Heart left ventricle (tissue), 16 donors: Measurements from ENCODE around the gene TIFAB. TPM values are rescaled to one million over a fixed set of nuclear protein-coding genes. Genes with fewer than 3 reads are reported as not detected.
A peak's percentile ranks its signal among the peaks of the same experiment; 100 is the strongest.

ENCODE experiments used
- ATAC-seq, 4 donors: fragments of 200-7000 bp; cut with Tn5 transposase; one replicate each; pipeline ENCODE4 v1.9.1; 2020 to 2022; ENCODE audit warnings: moderate library complexity in 4 of 4, mild to moderate bottlenecking in 3 of 4, moderate number of reproducible peaks in 1 of 4
- DNase-seq, 5 donors: peaks; one replicate each; pipeline ENCODE4 v3.0.0-alpha.2; 2020
- H3K27ac ChIP-seq, 12 donors: fragments of 200-600 bp; sonication (generic) in 4 of 12; one replicate each; pipeline versions ENCODE4 v1.5.0 to v1.8.0; 2016 to 2022; ENCODE audit warnings: mild to moderate bottlenecking in 2 of 12
- H3K27me3 ChIP-seq, 9 donors: fragments of 200-600 bp; sonication (generic) in 2 of 9; one replicate each; pipeline versions ENCODE4 v1.5.1 to v1.8.0; 2016 to 2022; ENCODE audit warnings: mild to moderate bottlenecking in 3 of 9
- H3K36me3 ChIP-seq, 9 donors: fragments of 200-600 bp; sonication (generic) in 2 of 9; one replicate each; pipeline versions ENCODE4 v1.5.0 to v1.8.0; 2018 to 2022; ENCODE audit warnings: mild to moderate bottlenecking in 2 of 9
- H3K4me1 ChIP-seq, 12 donors: fragments of 200-600 bp; sonication (generic) in 4 of 12; one replicate each; pipeline versions ENCODE4 v1.5.0 to v1.8.0; 2016 to 2022; ENCODE audit warnings: mild to moderate bottlenecking in 3 of 12
- H3K4me3 ChIP-seq, 12 donors: fragments of 200-600 bp; sonication (generic) in 4 of 12; one replicate each; pipeline versions ENCODE4 v1.5.0 to v1.8.0; 2017 to 2022; ENCODE audit warnings: mild to moderate bottlenecking in 9 of 12, moderate library complexity in 4 of 12
- H3K9me3 ChIP-seq, 12 donors: fragments of 200-600 bp; sonication (generic) in 4 of 12; one replicate each; pipeline versions ENCODE4 v1.5.0 to v1.8.0; 2016 to 2022; ENCODE audit warnings: mild to moderate bottlenecking in 1 of 12
- POLR2A ChIP-seq, 2 donors: fragments of 450-650 bp; IDR thresholded peaks; one replicate each; pipeline ENCODE4 v1.6.1; 2017; ENCODE audit warnings: antibody characterized with exemption in 2 of 2, mild to moderate bottlenecking in 2 of 2, moderate library complexity in 2 of 2
- WGBS, 4 donors: extraction: QIAGEN DNeasy Blood & Tissue Kit in 2 of 4; methylation state at CpG; one replicate each; pipeline versions ENCODE4 v1.1.5 to v1.1.7; 2013 to 2018; 5-methylcytosine and 5-hydroxymethylcytosine counted together
- intact Hi-C, 10 donors: fragments of 100-400 bp; cut with DNase I; formaldehyde crosslinking; loops; one replicate each; pipeline versions ENCODE4 v1.11.1 to v1.14.2; 2022
- polyA plus RNA-seq, 2 donors: library from polyadenylated mRNA; stranded (reverse); fragments of 200-250 nt; gene quantifications; one replicate each; pipeline ENCODE4 v1.2.3, GENCODE V29; 2013
- total RNA-seq, 9 donors: library from RNA; depleted of rRNA in 2 of 9; stranded (reverse); fragments of >200 nt in 2 of 9; fragmentation: NEBNext Ultra II Directional in 3 of 9; extraction: Animal tissue kit (Norgen Biotek cat#: 25700) in 3 of 9; gene quantifications; one replicate each; pipeline versions ENCODE4 v1.1.0 to v1.2.4, GENCODE V29; 2016 to 2023
- TF ChIP-seq, protein P1 (sequence below), 12 donors: fragments of 200-600 bp; sonication (generic) in 4 of 12; IDR thresholded peaks; one replicate each; pipeline versions ENCODE4 v1.5.0 to v1.8.0; 2018 to 2022; ENCODE audit warnings: antibody characterized with exemption in 12 of 12, mild to moderate bottlenecking in 5 of 12
- donor health status: ischemic (EF 13 %, LVEDD 7.1; RV severe dilation, severe dysfunction).
- donor health status: healthy with polysubstance abuse.
- donor health status: DM: no; HTN: yes; CAD: no.
- donor health status: DM: no; HTN: no; CAD: no.
- donor health status: ischemic (EF 25% LVEDD 6.9; RV normal size, moderate dysfunction).
- donor health status: ischemic (EF 25% LVEDD 5.7; RV mildly dilated, moderate dysfunction).
- donor health status: healthy.
- donor health status: DM: yes; HTN: yes; CAD: no.
- donor health status: ischemic (EF 35%, LVEDD 5.7; RV mildly dilated, moderate dysfunction).
- donor health status: nonischemic (EF 11% LVEDD 7.7; RV severe dilation, severe dysfunction).
- donor health status: DM: yes; HTN: yes; CAD: no.
- donor health status: PGD.
- donor health status: ischemic (EF 29% LVEDD 5.4; RV normal size, mild dysfunction).
- donor health status: nonischemic (EF 23%, LVEDD 6.1; RV moderate dilation, normal function).

TIFAB gene
- total and polyA plus RNA-seq, 11 donors: 0.01 to 1.3 (median 0.38) TPM; not detected in 7

- H3K36me3 ChIP-seq: no peaks in the 10 kb centered on the region
- TF ChIP-seq, protein P1, sequence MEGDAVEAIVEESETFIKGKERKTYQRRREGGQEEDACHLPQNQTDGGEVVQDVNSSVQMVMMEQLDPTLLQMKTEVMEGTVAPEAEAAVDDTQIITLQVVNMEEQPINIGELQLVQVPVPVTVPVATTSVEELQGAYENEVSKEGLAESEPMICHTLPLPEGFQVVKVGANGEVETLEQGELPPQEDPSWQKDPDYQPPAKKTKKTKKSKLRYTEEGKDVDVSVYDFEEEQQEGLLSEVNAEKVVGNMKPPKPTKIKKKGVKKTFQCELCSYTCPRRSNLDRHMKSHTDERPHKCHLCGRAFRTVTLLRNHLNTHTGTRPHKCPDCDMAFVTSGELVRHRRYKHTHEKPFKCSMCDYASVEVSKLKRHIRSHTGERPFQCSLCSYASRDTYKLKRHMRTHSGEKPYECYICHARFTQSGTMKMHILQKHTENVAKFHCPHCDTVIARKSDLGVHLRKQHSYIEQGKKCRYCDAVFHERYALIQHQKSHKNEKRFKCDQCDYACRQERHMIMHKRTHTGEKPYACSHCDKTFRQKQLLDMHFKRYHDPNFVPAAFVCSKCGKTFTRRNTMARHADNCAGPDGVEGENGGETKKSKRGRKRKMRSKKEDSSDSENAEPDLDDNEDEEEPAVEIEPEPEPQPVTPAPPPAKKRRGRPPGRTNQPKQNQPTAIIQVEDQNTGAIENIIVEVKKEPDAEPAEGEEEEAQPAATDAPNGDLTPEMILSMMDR (IDR thresholded peaks at IDR 0.05): no peak
- DNase-seq: no peak
- peaks cover 0 to 12% (median 0%) of the 10 kb centered on the region in 12 donors for H3K9me3 ChIP-seq
- H3K27ac ChIP-seq: peak overlapping the region in 1 of 12 donors; percentile 69
- H3K4me3 ChIP-seq: no peak overlapping the region
- 45 to 63% (median 53%) methylated on average over 2 of the region's 2 CpGs for WGBS, 4 donors
- peaks cover 0 to 46% (median 10%) of the 10 kb centered on the region in 12 donors for H3K4me1 ChIP-seq
- ATAC-seq: no peak
- no peaks in the 10 kb centered on the region for H3K27me3 ChIP-seq
- intact Hi-C loops: loop anchor here in 4 of 10 donors (5.0 to 10.0 kb wide), 5 partner anchors 53 to 231 kb away; no protein-coding TSS in a partner anchor
Observed at GRCh38 chr5:135425641-135426040, 26.5 kb downstream of the TIFAB start.

GRCh38 chr5:135423846-135424168, 28.3 kb downstream of the TIFAB start:
- intact Hi-C loops: loop anchor here in 3 of 10 donors (10.0 kb wide), 4 partner anchors 69 to 229 kb away; no protein-coding TSS in a partner anchor
- Histone ChIP-seq H3K27me3 (no peaks in the 10 kb centered on the region), H3K27ac (peak overlapping the region in 1 of 12 donors; percentile 38), H3K4me1 (peaks cover 0 to 38% (median 3%) of the 10 kb centered on the region in 12 donors), H3K36me3 (no peaks in the 10 kb centered on the region), H3K4me3 (no peak overlapping the region), H3K9me3 (peaks cover 0 to 19% (median 2%) of the 10 kb centered on the region in 12 donors)
- TF ChIP-seq, protein P1 (IDR thresholded peaks at IDR 0.05): no peak
- no peak for TF ChIP-seq POLR2A (IDR thresholded peaks at IDR 0.05)
- DNase-seq (no peak), ATAC-seq (peak in 1 of 4 donors; percentile 26)
- WGBS, 4 donors: 42 to 55% (median 49%) methylated on average over 1 of the region's 1 CpG

GRCh38 chr5:135423146-135423845, 28.9 kb downstream of the TIFAB start:
- H3K27me3 ChIP-seq: no peaks in the 10 kb centered on the region
- DNase-seq (no peak), ATAC-seq (peak in 2 of 4 donors; percentile 26 to 41)
- peak overlapping the region in 1 of 12 donors; percentile 38 for H3K27ac ChIP-seq
- H3K36me3 ChIP-seq: no peaks in the 10 kb centered on the region
- no peak for TF ChIP-seq POLR2A (IDR thresholded peaks at IDR 0.05)
- TF ChIP-seq, protein P1 (IDR thresholded peaks at IDR 0.05): no peak
- WGBS, 4 donors: 51 to 56% (median 54%) methylated on average over 7 of the region's 7 CpGs
- intact Hi-C loops: loop anchor here in 3 of 10 donors (10.0 kb wide), 4 partner anchors 68 to 228 kb away; no protein-coding TSS in a partner anchor
- no peak overlapping the region for H3K4me3 ChIP-seq
- H3K9me3 ChIP-seq: peaks cover 0 to 14% (median 0%) of the 10 kb centered on the region in 12 donors
- H3K4me1 ChIP-seq: peaks cover 0 to 38% (median 3%) of the 10 kb centered on the region in 12 donors

DNA sequence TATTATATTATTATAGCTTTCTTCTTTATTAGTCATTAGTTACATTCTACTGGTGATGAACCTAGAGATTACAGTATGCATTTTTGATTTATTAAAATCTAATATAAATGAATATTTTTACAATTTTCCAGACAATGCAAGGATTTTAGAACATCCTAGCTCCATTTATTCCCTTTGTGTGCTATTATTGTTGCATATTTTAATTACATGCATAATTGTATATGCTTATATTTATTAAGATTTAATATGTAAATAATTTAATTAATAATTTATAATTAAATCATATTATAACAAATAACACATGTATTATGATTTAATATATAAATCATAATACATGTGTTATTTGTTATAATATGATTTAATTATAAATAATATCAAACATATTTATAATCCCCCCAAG, 29.7 kb downstream of the TIFAB start:
- Histone ChIP-seq H3K9me3 (peaks cover 0 to 11% (median 0%) of the 10 kb centered on the region in 12 donors), H3K4me3 (no peak overlapping the region), H3K27me3 (no peaks in the 10 kb centered on the region), H3K4me1 (peaks cover 0 to 38% (median 3%) of the 10 kb centered on the region in 12 donors), H3K27ac (no peak overlapping the region), H3K36me3 (no peaks in the 10 kb centered on the region)
- DNase-seq: no peak
- no peak for ATAC-seq
- intact Hi-C loops: loop anchor here in 3 of 10 donors (10.0 kb wide), 4 partner anchors 68 to 228 kb away; no protein-coding TSS in a partner anchor
- TF ChIP-seq, protein P1 (IDR thresholded peaks at IDR 0.05): no peak
- no peak for TF ChIP-seq POLR2A (IDR thresholded peaks at IDR 0.05)
